K562 (cell line): ENCODE results near the gene ZNF556. TPM values are rescaled to one million over a fixed set of nuclear protein-coding genes. Genes with fewer than 3 reads are reported as not detected.

Experiments used
- BRD9 ChIP-seq: fragments of 450-650 bp; IDR thresholded peaks from 2 replicates; pipeline ENCODE4 v1.6.1; 2018; ENCODE audit warnings: low read depth; ENCODE audit not compliant: partially characterized antibody
- CREBBP ChIP-seq: IDR thresholded peaks from one replicate; pipeline ENCODE4 v1.6.1; 2012; ENCODE audit warnings: low read depth, mild to moderate bottlenecking, control low read depth, inconsistent platforms, low read length
- E2F6 ChIP-seq, 2 experiments: IDR thresholded peaks; 2 replicates each; pipeline ENCODE4 v1.6.1; 2011; ENCODE audit warnings: borderline replicate concordance in 1 of 2, control low read depth in 1 of 2, low read depth in 1 of 2, low read length in 1 of 2, mild to moderate bottlenecking in 1 of 2, mixed read lengths in 1 of 2, moderate library complexity in 1 of 2; ENCODE audit not compliant: insufficient read depth in 1 of 2, insufficient read length in 1 of 2, poor library complexity in 1 of 2, severe bottlenecking in 1 of 2; ENCODE audit errors: extremely low read depth in 1 of 2
- GTF2E2 ChIP-seq: fragments of 200-800 bp; sonication (Bioruptor generic); IDR thresholded peaks from 2 replicates; pipeline ENCODE4 v1.6.1; 2016; ENCODE audit warnings: missing genetic modification characterization, missing compliant biosample characterization
- KLF13 ChIP-seq: fragments of 450-650 bp; IDR thresholded peaks from 2 replicates; pipeline ENCODE4 v1.6.1; 2016; ENCODE audit warnings: missing genetic modification characterization, low read depth, mild to moderate bottlenecking, missing compliant biosample characterization, moderate library complexity, borderline replicate concordance
- MAFK ChIP-seq: IDR thresholded peaks from 2 replicates; pipeline ENCODE4 v1.6.1; 2011; ENCODE audit warnings: low read length, improper control_type of control experiment
- RB1 ChIP-seq: fragments of 450-650 bp; IDR thresholded peaks from 2 replicates; pipeline ENCODE4 v1.6.1; 2017; ENCODE audit warnings: low read depth, mild to moderate bottlenecking
- REST ChIP-seq, 2 experiments: fragments of 450-650 bp; formaldehyde crosslinking in 1 of 2; IDR thresholded peaks; 2 replicates each; pipeline versions ENCODE4 v1.4.0 to v1.6.1; 2014 to 2020; ENCODE audit warnings: mild to moderate bottlenecking in 2 of 2, borderline replicate concordance in 1 of 2, low read depth in 1 of 2
- ZNF384 ChIP-seq: IDR thresholded peaks from 2 replicates; pipeline ENCODE4 v1.6.1; 2012; ENCODE audit warnings: low read depth, low read length, improper control_type of control experiment
- ZNF449 ChIP-seq: fragments of 250-450 bp; sonication (Bioruptor Pico); IDR thresholded peaks from 2 replicates; pipeline ENCODE4 v1.8.0; 2022; ENCODE audit warnings: moderate library complexity, mild to moderate bottlenecking, inconsistent platforms
- ZNF512 ChIP-seq: IDR thresholded peaks from 2 replicates; pipeline ENCODE4 v1.6.1; 2016; ENCODE audit warnings: missing genetic modification characterization, missing compliant biosample characterization
- ZNF75A ChIP-seq: fragments of 450-650 bp; formaldehyde crosslinking; IDR thresholded peaks from 2 replicates; pipeline ENCODE4 v1.4.0; 2020; ENCODE audit warnings: mild to moderate bottlenecking
- ZNF778 ChIP-seq: fragments of 450-650 bp; formaldehyde crosslinking; IDR thresholded peaks from 2 replicates; pipeline ENCODE4 v1.4.0; 2020; ENCODE audit warnings: mild to moderate bottlenecking, moderate library complexity
- polyA plus RNA-seq, 8 experiments: library from polyadenylated mRNA; depleted of rRNA in 4 of 8; stranded (reverse) in 5 of 8; unstranded in 3 of 8; fragments of >200 nt; fragmentation: Nextera tagmentation in 2 of 8; fragmentation: Illumina TruSeq in 1 of 8; extraction: Ambion mirVana in 2 of 8; extraction: Trizol in 1 of 8; gene quantifications; 2 replicates each; pipeline versions ENCODE4 v1.2.1 to v1.2.3, GENCODE V29; 2011 to 2014; ENCODE audit warnings: inconsistent platforms in 1 of 8, missing spikeins in 1 of 8
- total RNA-seq, 7 experiments: library from RNA; depleted of rRNA in 6 of 7; stranded (reverse); fragments of >200 nt in 6 of 7; fragmentation: Illumina TruSeq in 2 of 7; extraction: Trizol in 2 of 7; gene quantifications; 2 replicates each; pipeline versions ENCODE4 v1.2.1 to v1.2.3, GENCODE V29; 2011 to 2021; ENCODE audit warnings: low replicate concordance in 1 of 7

ZNF556 gene
- total and polyA plus RNA-seq, 9 of the 15 experiments (the other 6 are each of a cell fraction or from before 2014, with no cell fraction given) = 0.01 to 0.36 (median 0.10) TPM; not detected in 1

- TF ChIP-seq RB1 = peak; percentile 77
- TF ChIP-seq ZNF75A (CRISPR knock-in tag) = no peak
- TF ChIP-seq ZNF384 = no peak
- peak in 1 of 2 experiments; percentile 90 for TF ChIP-seq E2F6 (IDR thresholded peaks at IDR 0.05; ENCODE audit: borderline replicate concordance in 1 of 2, extremely low read depth in 1 of 2, insufficient read depth in 1 of 2, insufficient read length in 1 of 2, low read depth in 1 of 2, low read length in 1 of 2, poor library complexity in 1 of 2, severe bottlenecking in 1 of 2)
- TF ChIP-seq BRD9 = peak; percentile 35
- TF ChIP-seq KLF13 (tag) = peak; percentile 63; the same call in 1 of the 2 replicates
- TF ChIP-seq REST (IDR thresholded peaks at IDR 0.05; ENCODE audit: borderline replicate concordance) = no peak
- no peak for TF ChIP-seq REST (CRISPR knock-in tag; IDR thresholded peaks at IDR 0.05; ENCODE audit: low read depth)
- TF ChIP-seq MAFK = no peak
- no peak for TF ChIP-seq ZNF449 (CRISPR knock-in tag)
- no peak for TF ChIP-seq CREBBP
- no peak for TF ChIP-seq ZNF778 (CRISPR knock-in tag)
- TF ChIP-seq GTF2E2 = no peak
- no peak for TF ChIP-seq ZNF512 (tag)
Measured at GRCh38 chr19:2840794-2841791, 26.0 kb upstream of the ZNF556 start, which contains the start of gene ZNF555 (continued).
